H9 (cell line): Measurements from ENCODE around the gene ST8SIA5. TPM values are rescaled to one million over a fixed set of nuclear protein-coding genes. Genes with fewer than 3 reads are reported as not detected.

Experiments used
- DNase-seq: peaks from one replicate; pipeline ENCODE4 v3.0.0-alpha.2; 2017
- H2AFZ ChIP-seq: one replicate; pipeline ENCODE4 v1.6.1; 2013; ENCODE audit warnings: mild to moderate bottlenecking, low read length, control low read depth, moderate library complexity
- H2AK5ac ChIP-seq: 2 replicates; pipeline ENCODE4 v1.6.1; 2013; ENCODE audit warnings: low read length, control low read depth, mixed read lengths; ENCODE audit not compliant: insufficient read length
- H2BK120ac ChIP-seq: one replicate; pipeline ENCODE4 v1.6.1; 2013; ENCODE audit warnings: low read depth, mild to moderate bottlenecking, low read length, control low read depth, inconsistent platforms; ENCODE audit not compliant: poor library complexity, severe bottlenecking
- H2BK12ac ChIP-seq: 2 replicates; pipeline ENCODE4 v1.6.1; 2013; ENCODE audit warnings: low read length, control low read depth, mixed read lengths, low read depth; ENCODE audit not compliant: insufficient read length
- H2BK15ac ChIP-seq: 2 replicates; pipeline ENCODE4 v1.6.1; 2013; ENCODE audit warnings: low read depth, low read length, control low read depth
- H2BK20ac ChIP-seq: one replicate; pipeline ENCODE4 v1.6.1; 2013; ENCODE audit warnings: low read depth, mild to moderate bottlenecking, low read length, control low read depth, inconsistent platforms; ENCODE audit not compliant: poor library complexity, severe bottlenecking
- H2BK5ac ChIP-seq: 2 replicates; pipeline ENCODE4 v1.6.1; 2013; ENCODE audit warnings: low read length, control low read depth, mixed read lengths; ENCODE audit not compliant: insufficient read length
- H3K14ac ChIP-seq: 2 replicates; pipeline ENCODE4 v1.6.1; 2013; ENCODE audit warnings: low read length, control low read depth; ENCODE audit not compliant: insufficient read depth
- H3K18ac ChIP-seq: 2 replicates; pipeline ENCODE4 v1.6.1; 2013; ENCODE audit warnings: low read depth, mild to moderate bottlenecking, mixed read lengths, low read length, control low read depth; ENCODE audit not compliant: insufficient read length
- H3K23ac ChIP-seq: 2 replicates; pipeline ENCODE4 v1.6.1; 2013; ENCODE audit warnings: low read length, control low read depth, mixed read lengths, low read depth; ENCODE audit not compliant: insufficient read length
- H3K23me2 ChIP-seq: 2 replicates; pipeline ENCODE4 v1.6.1; 2013; ENCODE audit warnings: low read depth, mild to moderate bottlenecking, mixed read lengths, low read length, control low read depth; ENCODE audit not compliant: insufficient read length, poor library complexity, severe bottlenecking
- H3K27ac ChIP-seq: 2 replicates; pipeline ENCODE4 v1.5.1; 2013; ENCODE audit warnings: low read length, control low read depth, mixed read lengths, low read depth; ENCODE audit not compliant: insufficient read length
- H3K27me3 ChIP-seq: 2 replicates; pipeline ENCODE4 v1.6.1; 2013; ENCODE audit warnings: low read length, control low read depth, inconsistent platforms; ENCODE audit not compliant: insufficient read depth
- H3K4ac ChIP-seq: 2 replicates; pipeline ENCODE4 v1.6.1; 2013; ENCODE audit warnings: low read depth, mild to moderate bottlenecking, control low read depth, inconsistent platforms, low read length, moderate library complexity
- H3K4me1 ChIP-seq: 2 replicates; pipeline ENCODE4 v1.6.1; 2013; ENCODE audit warnings: low read length, control low read depth, inconsistent platforms; ENCODE audit not compliant: insufficient read depth
- H3K4me2 ChIP-seq: 2 replicates; pipeline ENCODE4 v1.6.1; 2013; ENCODE audit warnings: low read length, control low read depth, mixed read lengths; ENCODE audit not compliant: insufficient read length, insufficient read depth
- H3K56ac ChIP-seq: 2 replicates; pipeline ENCODE4 v1.6.1; 2013; ENCODE audit warnings: low read depth, mild to moderate bottlenecking, mixed read lengths, low read length, control low read depth; ENCODE audit not compliant: insufficient read length
- H3K79me1 ChIP-seq: 2 replicates; pipeline ENCODE4 v1.6.1; 2013; ENCODE audit warnings: low read depth, mild to moderate bottlenecking, moderate library complexity, low read length, control low read depth, inconsistent platforms; ENCODE audit not compliant: insufficient read depth, poor library complexity, severe bottlenecking
- H3K79me2 ChIP-seq: 2 replicates; pipeline ENCODE4 v1.6.1; 2013; ENCODE audit warnings: low read length, control low read depth, inconsistent platforms; ENCODE audit not compliant: insufficient read depth
- H3K9ac ChIP-seq: 2 replicates; pipeline ENCODE4 v1.6.1; 2013; ENCODE audit warnings: low read length, control low read depth, mixed read lengths; ENCODE audit not compliant: insufficient read length; ENCODE audit errors: extremely low read depth
- H3K9me3 ChIP-seq: one replicate; pipeline ENCODE4 v1.6.1; 2013; ENCODE audit warnings: low read depth, low read length, inconsistent platforms; ENCODE audit not compliant: control insufficient read depth
- H3T11ph ChIP-seq: one replicate; pipeline ENCODE4 v1.6.1; 2013; ENCODE audit warnings: mild to moderate bottlenecking, low read length, control low read depth, inconsistent platforms
- H4K20me1 ChIP-seq: one replicate; pipeline ENCODE4 v1.6.1; 2013; ENCODE audit not compliant: control insufficient read depth, insufficient read length, insufficient read depth
- H4K5ac ChIP-seq: 2 replicates; pipeline ENCODE4 v1.6.1; 2013; ENCODE audit warnings: low read depth, mild to moderate bottlenecking, mixed read lengths, low read length, control low read depth; ENCODE audit not compliant: insufficient read length
- H4K8ac ChIP-seq: replicated peaks from 2 replicates; pipeline ENCODE4 v1.6.1; 2013; ENCODE audit warnings: low read length, control low read depth, mixed read lengths, low read depth; ENCODE audit not compliant: insufficient read length
- H4K91ac ChIP-seq: 2 replicates; pipeline ENCODE4 v1.6.1; 2013; ENCODE audit warnings: low read depth, mild to moderate bottlenecking, moderate library complexity, mixed read lengths, low read length, control low read depth; ENCODE audit not compliant: insufficient read length
- H3K27ac Mint-ChIP-seq, 3 experiments: 2 replicates in 2 of 3; 3 replicates in 1 of 3; pipeline ENCODE4 v1.8.0; 2020 to 2021; ENCODE audit warnings: mixed read lengths in 3 of 3, mild to moderate bottlenecking in 1 of 3, moderate library complexity in 1 of 3
- H3K27me3 Mint-ChIP-seq: 2 replicates; pipeline ENCODE4 v1.8.0; 2021; ENCODE audit warnings: low read depth, mild to moderate bottlenecking, moderate library complexity, mixed read lengths
- H3K36me3 Mint-ChIP-seq, 3 experiments: 2 replicates in 2 of 3; 3 replicates in 1 of 3; pipeline ENCODE4 v1.8.0; 2020 to 2021; ENCODE audit warnings: low read depth in 3 of 3, mixed read lengths in 3 of 3; ENCODE audit not compliant: insufficient read depth in 1 of 3
- H3K4me1 Mint-ChIP-seq, 2 experiments: 2 replicates each; pipeline ENCODE4 v1.8.0; 2020; ENCODE audit warnings: mixed read lengths in 2 of 2
- H3K4me3 Mint-ChIP-seq, 2 experiments: 2 replicates in 1 of 2; 3 replicates in 1 of 2; pipeline ENCODE4 v1.8.0; 2020 to 2021; ENCODE audit warnings: mild to moderate bottlenecking in 2 of 2, mixed read lengths in 2 of 2, moderate library complexity in 1 of 2
- H3K9me3 Mint-ChIP-seq, 2 experiments: 2 replicates in 1 of 2; 3 replicates in 1 of 2; pipeline ENCODE4 v1.8.0; 2020; ENCODE audit warnings: mild to moderate bottlenecking in 2 of 2, mixed read lengths in 2 of 2, moderate library complexity in 1 of 2
- WGBS: extraction: QIAGEN DNeasy Blood & Tissue Kit; methylation state at CpG from one replicate; pipeline ENCODE4 v1.1.7; 2013; ENCODE audit warnings: missing lambda C conversion rate, low lambda C conversion rate, mixed read lengths; ENCODE audit not compliant: insufficient read length; ENCODE audit errors: extremely low coverage; 5-methylcytosine and 5-hydroxymethylcytosine counted together
- total RNA-seq: library from RNA; stranded (reverse); gene quantifications from 2 replicates; pipeline ENCODE4 v1.2.1, GENCODE V29; 2021
- TF ChIP-seq, protein P1 (sequence below): fragments of 200-600 bp; sonication (generic); conservative IDR thresholded peaks from 3 replicates; pipeline ENCODE4 v1.8.0; 2021; ENCODE audit warnings: antibody characterized with exemption, mild to moderate bottlenecking

Gene ST8SIA5
- total RNA-seq, 1 experiment from 2014 or later = 0.63 TPM

GRCh38 chr18:46715062-46715461 is 41.8 kb downstream of the ST8SIA5 start:
- Histone ChIP-seq H2BK15ac (no peak overlapping the region), H3K23ac (no peak overlapping the region), H3K4me2 (no peak overlapping the region), H3K9me3 (no peaks in the 10 kb centered on the region), H2BK20ac (no peak overlapping the region), H3T11ph (no peak overlapping the region), H2BK5ac (no peak overlapping the region), H2BK120ac (no peak overlapping the region), H3K23me2 (no peaks in the 10 kb centered on the region), H3K4ac (no peak overlapping the region), H4K8ac (no peak overlapping the region), H4K5ac (no peak overlapping the region), H3K27me3 (no peaks in the 10 kb centered on the region), H3K79me2 (no peaks in the 10 kb centered on the region), H2AK5ac (no peak overlapping the region), H3K56ac (no peak overlapping the region), H3K9ac (no peak overlapping the region), H4K20me1 (no peaks in the 10 kb centered on the region), H4K91ac (no peak overlapping the region), H3K4me1 (peaks cover 8% of the 10 kb centered on the region), H3K18ac (no peak overlapping the region), H3K27ac (no peak overlapping the region), H2AFZ (no peak overlapping the region), H3K14ac (no peak overlapping the region; the same call in 1 of the 2 replicates), H2BK12ac (no peak overlapping the region), H3K79me1 (no peaks in the 10 kb centered on the region)
- H3K36me3 Mint-ChIP-seq = no peaks in the 10 kb centered on the region
- no peaks in the 10 kb centered on the region for H3K9me3 Mint-ChIP-seq
- H3K27me3 Mint-ChIP-seq = peaks cover 9% of the 10 kb centered on the region
- TF ChIP-seq, protein P1, sequence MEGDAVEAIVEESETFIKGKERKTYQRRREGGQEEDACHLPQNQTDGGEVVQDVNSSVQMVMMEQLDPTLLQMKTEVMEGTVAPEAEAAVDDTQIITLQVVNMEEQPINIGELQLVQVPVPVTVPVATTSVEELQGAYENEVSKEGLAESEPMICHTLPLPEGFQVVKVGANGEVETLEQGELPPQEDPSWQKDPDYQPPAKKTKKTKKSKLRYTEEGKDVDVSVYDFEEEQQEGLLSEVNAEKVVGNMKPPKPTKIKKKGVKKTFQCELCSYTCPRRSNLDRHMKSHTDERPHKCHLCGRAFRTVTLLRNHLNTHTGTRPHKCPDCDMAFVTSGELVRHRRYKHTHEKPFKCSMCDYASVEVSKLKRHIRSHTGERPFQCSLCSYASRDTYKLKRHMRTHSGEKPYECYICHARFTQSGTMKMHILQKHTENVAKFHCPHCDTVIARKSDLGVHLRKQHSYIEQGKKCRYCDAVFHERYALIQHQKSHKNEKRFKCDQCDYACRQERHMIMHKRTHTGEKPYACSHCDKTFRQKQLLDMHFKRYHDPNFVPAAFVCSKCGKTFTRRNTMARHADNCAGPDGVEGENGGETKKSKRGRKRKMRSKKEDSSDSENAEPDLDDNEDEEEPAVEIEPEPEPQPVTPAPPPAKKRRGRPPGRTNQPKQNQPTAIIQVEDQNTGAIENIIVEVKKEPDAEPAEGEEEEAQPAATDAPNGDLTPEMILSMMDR = peak; percentile 56
- peaks cover 12 to 15% of the 10 kb centered on the region in 2 experiments for H3K4me1 Mint-ChIP-seq
- no peak overlapping the region for H3K27ac Mint-ChIP-seq
- no peak for DNase-seq
- H3K4me3 Mint-ChIP-seq = no peak overlapping the region; a peak in 1 of 5 replicates
- WGBS = no CpG with 5 or more reads among the region's 5 CpGs
